Measurements from ENCODE around the gene P2RX4. TPM values are rescaled to one million over a fixed set of nuclear protein-coding genes. Genes with fewer than 3 reads are reported as not detected.

The P2RX4 gene
- total and polyA plus RNA-seq, 2 of the 4 experiments (the other 2 are of a cell fraction): 9.5 to 12.6 TPM

DNA sequence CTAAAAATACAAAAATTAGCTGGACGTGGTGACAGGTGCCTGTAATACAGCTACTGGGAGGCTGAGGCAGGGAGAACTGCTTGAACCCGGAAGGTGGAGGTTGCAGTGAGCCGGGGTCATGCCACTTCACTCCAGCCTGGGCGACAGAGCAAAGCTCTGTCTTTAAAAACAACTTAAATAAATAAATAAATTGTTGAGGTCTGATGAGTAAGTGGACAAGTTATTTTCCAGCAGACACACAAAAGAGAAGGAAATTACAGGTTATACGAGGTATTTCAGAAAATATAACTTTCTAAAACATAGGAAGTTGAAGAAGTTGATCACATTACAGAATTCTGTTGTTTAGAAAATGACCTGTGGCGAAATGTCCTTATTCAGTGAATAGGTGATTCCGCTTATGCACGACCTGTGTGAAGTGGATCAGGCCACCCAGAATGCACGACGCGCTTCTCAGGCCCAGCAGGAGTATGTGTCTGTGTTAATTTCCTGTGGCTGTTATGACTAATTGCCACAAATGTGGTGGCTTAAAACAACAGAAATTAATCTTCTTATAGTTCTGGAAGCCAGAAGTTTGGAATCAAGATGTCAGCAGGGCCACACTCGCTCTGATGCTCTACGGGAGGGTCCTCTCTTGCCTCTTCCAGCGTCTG lies 39.2 kb upstream of the P2RX4 start:
- TF ChIP-seq NFE2L2 (IDR thresholded peaks at IDR 0.05; ENCODE audit: low read depth, low read length) (no peak), POLR2A (IDR thresholded peaks at IDR 0.05; ENCODE audit: low read depth, low read length) (no peak), RCOR1 (IDR thresholded peaks at IDR 0.05; ENCODE audit: insufficient replicate concordance, low read length) (no peak), MXI1 (IDR thresholded peaks at IDR 0.05; ENCODE audit: borderline replicate concordance, low read depth, low read length) (no peak), RFX5 (IDR thresholded peaks at IDR 0.05; ENCODE audit: low read depth, low read length) (no peak), FOS (IDR thresholded peaks at IDR 0.05; ENCODE audit: low read depth, low read length) (no peak), CTCF (conservative IDR thresholded peaks at IDR 0.05; ENCODE audit: low read depth, low read length) (no peak), MAFK (IDR thresholded peaks at IDR 0.05; ENCODE audit: low read depth, low read length) (no peak), SMC3 (IDR thresholded peaks at IDR 0.05; ENCODE audit: low read depth, low read length) (no peak), CHD1 (IDR thresholded peaks at IDR 0.05; ENCODE audit: low read depth, low read length) (no peak), ELK1 (IDR thresholded peaks at IDR 0.05; ENCODE audit: borderline replicate concordance, low read depth, low read length) (no peak), BHLHE40 (IDR thresholded peaks at IDR 0.05; ENCODE audit: low read depth, low read length) (no peak), CEBPB (IDR thresholded peaks at IDR 0.05; ENCODE audit: low read depth, low read length) (no peak), RAD21 (IDR thresholded peaks at IDR 0.05; ENCODE audit: low read length) (no peak), MAZ (IDR thresholded peaks at IDR 0.05; ENCODE audit: borderline replicate concordance, low read depth, low read length) (no peak)
- TF ChIP-seq, protein P1, sequence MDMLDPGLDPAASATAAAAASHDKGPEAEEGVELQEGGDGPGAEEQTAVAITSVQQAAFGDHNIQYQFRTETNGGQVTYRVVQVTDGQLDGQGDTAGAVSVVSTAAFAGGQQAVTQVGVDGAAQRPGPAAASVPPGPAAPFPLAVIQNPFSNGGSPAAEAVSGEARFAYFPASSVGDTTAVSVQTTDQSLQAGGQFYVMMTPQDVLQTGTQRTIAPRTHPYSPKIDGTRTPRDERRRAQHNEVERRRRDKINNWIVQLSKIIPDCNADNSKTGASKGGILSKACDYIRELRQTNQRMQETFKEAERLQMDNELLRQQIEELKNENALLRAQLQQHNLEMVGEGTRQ (IDR thresholded peaks at IDR 0.05; ENCODE audit: low read depth, low read length): no peak
- H4K91ac ChIP-seq (ENCODE audit: insufficient read depth, low read depth, low read length): no peak overlapping the region
- peaks cover 2% of the 10 kb centered on the region; the same call in 1 of the 2 replicates for H3K4me1 ChIP-seq (ENCODE audit: control insufficient read depth, insufficient read depth, low read length)

More for the DNA sequence above, 39.2 kb upstream of the P2RX4 start:
- no peaks in the 10 kb centered on the region for H3K9me3 ChIP-seq (ENCODE audit: control insufficient read depth, insufficient read depth, low read length)
- no peak overlapping the region for H3K4me3 ChIP-seq (ENCODE audit: insufficient read depth, low read depth, low read length)
- 65% methylated on average over 4 of the region's 14 CpGs; no CpG with 5 or more reads in 1 of the 2 experiments for WGBS, 2 experiments (ENCODE audit: extremely low coverage in 2 of 2, insufficient read length in 1 of 2)
- dilution Hi-C loops (cut with HindIII; ENCODE audit: low sequenced_read_pairs, unreplicated experiment) (no loop called here), intact Hi-C loops (cut with micrococcal nuclease) (no loop called here), in situ Hi-C loops (cut with MboI; ENCODE audit: low sequenced_read_pairs) (no loop called here)
- H3K4me2 ChIP-seq (ENCODE audit: low read depth, low read length): no peak overlapping the region
- H3K9ac ChIP-seq (ENCODE audit: low read depth, low read length): no peak overlapping the region
- H3K27me3 ChIP-seq (ENCODE audit: control insufficient read depth, insufficient read depth, low read length): peaks cover 3% of the 10 kb centered on the region; the same call in 1 of the 2 replicates
- H3K79me1 ChIP-seq (ENCODE audit: low read depth in 1 of 2, low read length in 2 of 2): no peaks in the 10 kb centered on the region
- no peak for ATAC-seq (ENCODE audit: low read depth)
- H4K5ac ChIP-seq (ENCODE audit: low read depth, low read length): no peak overlapping the region
- H2AK5ac ChIP-seq (ENCODE audit: low read depth, low read length): no peak overlapping the region
- no TSS peak for BruUV-seq (replicated peaks)
- H2BK5ac ChIP-seq (ENCODE audit: low read depth, low read length, poor library complexity, severe bottlenecking): no peak overlapping the region
- H4K20me1 ChIP-seq (ENCODE audit: insufficient read depth, low read length): no peaks in the 10 kb centered on the region
- H2BK15ac ChIP-seq (ENCODE audit: low read depth, low read length): no peak overlapping the region
- H2BK20ac ChIP-seq (ENCODE audit: low read depth, low read length): no peak overlapping the region
- no peak overlapping the region for H2AK9ac ChIP-seq (replicated peaks; ENCODE audit: low read depth, low read length, poor library complexity)
- H3K36me3 ChIP-seq (ENCODE audit: control insufficient read depth, insufficient read depth, low read length): no peaks in the 10 kb centered on the region
- H2AFZ ChIP-seq (replicated peaks; ENCODE audit: low read length, poor library complexity): no peak overlapping the region
- POLR2A ChIA-PET (ENCODE audit: unreplicated experiment): no interaction called here
- no peaks in the 10 kb centered on the region; the same call in 1 of the 2 replicates for H3K9me1 ChIP-seq (ENCODE audit: insufficient read depth, low read length)
- H3K4ac ChIP-seq (ENCODE audit: low read depth, low read length): no peak overlapping the region
- H3K14ac ChIP-seq (replicated peaks; ENCODE audit: low read depth, low read length): no peak overlapping the region
- H2BK120ac ChIP-seq (ENCODE audit: low read depth, low read length): no peak overlapping the region
- no peak for DNase-seq
- H3K27ac ChIP-seq (ENCODE audit: insufficient read depth, low read length): no peak overlapping the region
- H4K8ac ChIP-seq (ENCODE audit: low read depth in 2 of 2, low read length in 2 of 2): no peak overlapping the region
- CTCF ChIA-PET: no interaction called here
- H3K23ac ChIP-seq (ENCODE audit: low read depth, low read length): no peak overlapping the region
- H3K56ac ChIP-seq (ENCODE audit: extremely low read depth, insufficient read depth, low read length): no peak overlapping the region
- no peak overlapping the region for H3K18ac ChIP-seq (ENCODE audit: low read depth, low read length)
